Caco-2 (cell line): ENCODE measurements around the gene STT3B. TPM values are rescaled to one million over a fixed set of nuclear protein-coding genes. Genes with fewer than 3 reads are reported as not detected.

Experiments
- BruUV-seq: library from RNA; stranded (reverse); fragments of 400-500 nt; replicated peaks from 2 replicates; lab custom pipeline; 2021; lab: Mats Ljungman, UMichigan
- CTCF ChIA-PET: fragments of 300-600 bp; sonication (Branson Sonifier 250); formaldehyde crosslinking; loops from one replicate; lab custom pipeline; 2022; ENCODE audit warnings: antibody characterized with exemption; lab: Charles Lee
- POLR2A ChIA-PET: fragments of 300-600 bp; sonication (Branson Sonifier 250); formaldehyde crosslinking; loops from one replicate; lab custom pipeline; 2022; ENCODE audit warnings: antibody characterized with exemption; lab: Charles Lee
- DNase-seq, 2 experiments: peaks; one replicate each; pipeline versions ENCODE4 v3.0.0 to v3.0.0-alpha.2; 2020 to 2022
- H3K27me3 ChIP-seq: replicated peaks from 2 replicates; pipeline ENCODE4 v1.6.0; 2011; ENCODE audit warnings: low read length; ENCODE audit not compliant: control insufficient read depth, insufficient read depth
- H3K36me3 ChIP-seq: 2 replicates; pipeline ENCODE4 v1.5.1; 2011; ENCODE audit warnings: low read length; ENCODE audit not compliant: control insufficient read depth, insufficient read depth
- H3K4me1 ChIP-seq: fragments of 250-450 bp; sonication (Bioruptor Pico); 2 replicates; pipeline ENCODE4 v1.5.1; 2020; ENCODE audit warnings: mild to moderate bottlenecking
- H3K4me3 ChIP-seq: 2 replicates; pipeline ENCODE4 v1.5.1; 2011; ENCODE audit warnings: low read depth, mild to moderate bottlenecking, control low read depth, low read length
- H3K9me3 ChIP-seq: fragments of 250-450 bp; sonication (Bioruptor Pico); 2 replicates; pipeline ENCODE4 v1.5.1; 2020; ENCODE audit warnings: mild to moderate bottlenecking, moderate library complexity
- H3K27ac Mint-ChIP-seq: one replicate; pipeline ENCODE4 v1.8.0; 2022; ENCODE audit warnings: mixed read lengths; ENCODE audit not compliant: unreplicated experiment
- H3K27me3 Mint-ChIP-seq: one replicate; pipeline ENCODE4 v1.8.0; 2022; ENCODE audit warnings: mixed read lengths; ENCODE audit not compliant: insufficient read depth, unreplicated experiment
- H3K36me3 Mint-ChIP-seq: one replicate; pipeline ENCODE4 v1.8.0; 2022; ENCODE audit warnings: mild to moderate bottlenecking, mixed read lengths; ENCODE audit not compliant: insufficient read depth, unreplicated experiment
- H3K4me1 Mint-ChIP-seq: one replicate; pipeline ENCODE4 v1.8.0; 2022; ENCODE audit warnings: low read depth, mixed read lengths; ENCODE audit not compliant: unreplicated experiment
- H3K4me3 Mint-ChIP-seq: one replicate; pipeline ENCODE4 v1.8.0; 2022; ENCODE audit warnings: mild to moderate bottlenecking, moderate library complexity, mixed read lengths; ENCODE audit not compliant: unreplicated experiment
- H3K9me3 Mint-ChIP-seq: one replicate; pipeline ENCODE4 v1.8.0; 2022; ENCODE audit warnings: mixed read lengths; ENCODE audit not compliant: unreplicated experiment
- intact Hi-C: fragments of 100-400 bp; cut with micrococcal nuclease; formaldehyde crosslinking; loops from one replicate; pipeline ENCODE4 v1.10.0; 2022; ENCODE audit not compliant: unreplicated experiment
- total RNA-seq: library from RNA; stranded (reverse); gene quantifications from 2 replicates; pipeline ENCODE4 v1.2.3, GENCODE V29; 2022
- TF ChIP-seq, protein P1 (sequence below), 2 experiments: fragments of 200-600 bp in 1 of 2; IDR thresholded peaks; 1 replicate in 1 of 2; 2 replicates in 1 of 2; pipeline versions ENCODE4 v1.5.1 to v1.8.0; 2011 to 2022; ENCODE audit warnings: antibody characterized with exemption in 1 of 2, control low read depth in 1 of 2, inconsistent platforms in 1 of 2, low read depth in 1 of 2, low read length in 1 of 2, mild to moderate bottlenecking in 1 of 2, moderate library complexity in 1 of 2; ENCODE audit not compliant: insufficient read depth in 1 of 2, severe bottlenecking in 1 of 2, unreplicated experiment in 1 of 2

STT3B gene
- total RNA-seq, 1 experiment from 2014 or later = 162 TPM

DNA sequence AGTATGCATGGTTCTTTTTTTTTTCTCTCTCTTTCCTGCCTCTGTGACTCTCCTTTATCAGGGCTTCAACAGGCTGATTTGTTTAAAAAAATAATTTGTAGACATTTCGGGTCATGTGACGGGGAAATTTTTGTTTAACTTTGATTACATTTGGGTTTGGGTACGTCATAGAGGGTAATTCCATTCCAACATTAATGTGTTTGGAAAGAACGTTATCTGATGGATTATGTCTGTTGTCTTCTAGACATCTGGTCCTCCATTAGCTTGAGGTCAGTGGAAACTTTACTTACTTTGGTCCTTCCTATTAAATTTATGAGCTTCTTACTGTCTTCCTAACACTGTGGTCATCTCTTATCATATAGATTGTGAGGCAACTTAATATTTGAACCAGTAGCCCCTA is 80.9 kb downstream of the STT3B start:
- no TSS peak for BruUV-seq
- POLR2A ChIA-PET = interaction anchor here (1.1 kb wide), 1 partner anchor 81 kb away, joined by 3 read pairs; the partner anchor contains the start of gene STT3B
- Mint-ChIP-seq H3K4me1 (peaks cover 21% of the 10 kb centered on the region), H3K9me3 (no peaks in the 10 kb centered on the region), H3K4me3 (no peak overlapping the region), H3K27me3 (no peaks in the 10 kb centered on the region), H3K27ac (no peak overlapping the region), H3K36me3 (peaks cover 18% of the 10 kb centered on the region)
- H3K27me3 ChIP-seq = no peaks in the 10 kb centered on the region
- peaks cover 6% of the 10 kb centered on the region; the same call in 1 of the 2 replicates for H3K4me1 ChIP-seq
- TF ChIP-seq, protein P1, sequence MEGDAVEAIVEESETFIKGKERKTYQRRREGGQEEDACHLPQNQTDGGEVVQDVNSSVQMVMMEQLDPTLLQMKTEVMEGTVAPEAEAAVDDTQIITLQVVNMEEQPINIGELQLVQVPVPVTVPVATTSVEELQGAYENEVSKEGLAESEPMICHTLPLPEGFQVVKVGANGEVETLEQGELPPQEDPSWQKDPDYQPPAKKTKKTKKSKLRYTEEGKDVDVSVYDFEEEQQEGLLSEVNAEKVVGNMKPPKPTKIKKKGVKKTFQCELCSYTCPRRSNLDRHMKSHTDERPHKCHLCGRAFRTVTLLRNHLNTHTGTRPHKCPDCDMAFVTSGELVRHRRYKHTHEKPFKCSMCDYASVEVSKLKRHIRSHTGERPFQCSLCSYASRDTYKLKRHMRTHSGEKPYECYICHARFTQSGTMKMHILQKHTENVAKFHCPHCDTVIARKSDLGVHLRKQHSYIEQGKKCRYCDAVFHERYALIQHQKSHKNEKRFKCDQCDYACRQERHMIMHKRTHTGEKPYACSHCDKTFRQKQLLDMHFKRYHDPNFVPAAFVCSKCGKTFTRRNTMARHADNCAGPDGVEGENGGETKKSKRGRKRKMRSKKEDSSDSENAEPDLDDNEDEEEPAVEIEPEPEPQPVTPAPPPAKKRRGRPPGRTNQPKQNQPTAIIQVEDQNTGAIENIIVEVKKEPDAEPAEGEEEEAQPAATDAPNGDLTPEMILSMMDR (IDR thresholded peaks at IDR 0.05; ENCODE audit: insufficient read depth in 1 of 2, low read depth in 1 of 2, low read length in 1 of 2, severe bottlenecking in 1 of 2, unreplicated experiment in 1 of 2) = no peak
- intact Hi-C loops = no loop called here
- H3K9me3 ChIP-seq = no peaks in the 10 kb centered on the region
- no peak for DNase-seq
- H3K36me3 ChIP-seq = no peaks in the 10 kb centered on the region
- H3K4me3 ChIP-seq = no peak overlapping the region
- CTCF ChIA-PET = no interaction called here

DNA sequence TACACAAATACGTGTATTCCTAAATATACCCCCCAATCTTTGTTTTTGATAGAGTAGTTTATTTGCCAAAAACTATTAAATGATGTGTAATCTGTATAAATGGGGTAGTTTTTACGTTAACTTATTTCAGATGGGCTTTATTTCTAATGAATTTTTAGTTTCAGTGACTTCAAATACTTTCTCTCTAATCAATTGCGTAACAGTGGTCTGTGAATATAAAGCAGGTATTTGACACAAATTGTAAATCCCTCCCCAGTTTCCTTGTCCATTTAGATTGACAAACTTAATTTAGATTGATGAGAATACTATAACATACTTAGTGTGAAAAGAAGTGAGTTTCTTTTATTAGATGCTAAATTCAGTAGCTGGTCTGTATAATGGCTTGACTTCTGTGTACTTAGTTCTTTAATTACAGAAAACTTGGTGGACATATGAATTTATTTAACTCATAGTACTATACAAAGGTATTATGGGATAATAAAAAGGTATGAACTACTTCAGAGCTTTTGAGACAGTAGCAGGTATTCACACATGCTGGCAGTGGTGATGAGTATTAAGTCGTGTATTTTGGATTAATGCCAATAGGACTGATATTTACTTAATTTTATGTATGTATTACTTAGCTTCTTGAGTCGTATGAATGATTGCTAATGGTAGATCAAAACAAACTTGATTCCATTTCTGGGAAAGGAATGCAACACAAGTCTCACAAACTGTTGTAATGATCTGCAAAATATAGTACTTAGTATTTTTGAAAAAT is 81.6 kb downstream of the STT3B start:
- Histone ChIP-seq H3K9me3 (no peaks in the 10 kb centered on the region), H3K4me3 (no peak overlapping the region), H3K27me3 (no peaks in the 10 kb centered on the region), H3K36me3 (no peaks in the 10 kb centered on the region), H3K4me1 (peaks cover 6% of the 10 kb centered on the region; the same call in 1 of the 2 replicates)
- TF ChIP-seq, protein P1 (IDR thresholded peaks at IDR 0.05; ENCODE audit: insufficient read depth in 1 of 2, low read depth in 1 of 2, low read length in 1 of 2, severe bottlenecking in 1 of 2, unreplicated experiment in 1 of 2) = no peak
- ChIA-PET POLR2A (no interaction called here), CTCF (no interaction called here)
- H3K27me3 Mint-ChIP-seq = no peaks in the 10 kb centered on the region
- H3K4me1 Mint-ChIP-seq = peaks cover 21% of the 10 kb centered on the region
- no peak overlapping the region for H3K27ac Mint-ChIP-seq
- no peak overlapping the region for H3K4me3 Mint-ChIP-seq
- peaks cover 21% of the 10 kb centered on the region for H3K36me3 Mint-ChIP-seq
- no peak for DNase-seq
- intact Hi-C loops = no loop called here
- no peaks in the 10 kb centered on the region for H3K9me3 Mint-ChIP-seq
- BruUV-seq = no TSS peak

DNA sequence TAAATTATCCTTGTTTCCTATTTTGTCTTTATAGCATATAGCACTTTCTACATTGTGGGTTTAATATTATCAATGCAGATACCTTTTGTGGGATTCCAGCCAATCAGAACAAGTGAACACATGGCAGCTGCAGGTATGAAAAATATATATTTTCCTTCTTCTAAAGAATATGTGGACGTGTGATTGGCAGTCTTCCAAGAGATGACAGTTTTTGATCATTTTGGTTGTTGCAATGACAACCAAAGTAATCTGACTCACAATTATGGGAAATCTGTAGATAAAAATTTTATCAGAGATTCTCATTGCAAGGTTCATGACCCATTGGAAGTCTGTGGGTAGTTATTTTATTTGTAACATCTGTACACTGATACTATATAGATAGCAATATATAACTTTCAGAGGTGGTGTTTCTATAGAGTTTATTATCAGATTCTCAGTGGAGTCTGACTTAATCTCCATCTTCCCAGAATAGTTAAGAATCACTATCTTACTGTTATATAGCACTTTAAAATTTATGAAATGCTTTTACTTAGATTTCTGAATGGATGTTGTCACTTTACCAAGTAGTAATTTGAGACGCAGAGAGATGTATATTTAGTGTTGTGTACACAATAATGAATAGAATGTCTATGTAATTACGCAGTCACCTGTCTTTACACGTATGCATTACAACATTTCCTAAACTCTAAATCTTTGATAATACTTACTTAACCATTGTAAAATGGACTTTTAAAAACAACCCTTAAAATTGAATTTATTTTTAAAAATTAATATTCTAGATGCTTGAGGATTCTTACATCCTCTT is 82.5 kb downstream of the STT3B start:
- POLR2A ChIA-PET = no interaction called here
- H3K27me3 Mint-ChIP-seq = no peaks in the 10 kb centered on the region
- peaks cover 27% of the 10 kb centered on the region for H3K36me3 Mint-ChIP-seq
- H3K4me1 Mint-ChIP-seq = peaks cover 21% of the 10 kb centered on the region
- intact Hi-C loops = no loop called here
- H3K4me1 ChIP-seq = peaks cover 6% of the 10 kb centered on the region; the same call in 1 of the 2 replicates
- no TSS peak for BruUV-seq
- H3K4me3 ChIP-seq = no peak overlapping the region
- H3K27ac Mint-ChIP-seq = no peak overlapping the region
- H3K4me3 Mint-ChIP-seq = no peak overlapping the region
- CTCF ChIA-PET = no interaction called here
- no peaks in the 10 kb centered on the region for H3K27me3 ChIP-seq
- H3K9me3 Mint-ChIP-seq = no peaks in the 10 kb centered on the region
- TF ChIP-seq, protein P1 (IDR thresholded peaks at IDR 0.05; ENCODE audit: insufficient read depth in 1 of 2, low read depth in 1 of 2, low read length in 1 of 2, severe bottlenecking in 1 of 2, unreplicated experiment in 1 of 2) = no peak
- H3K9me3 ChIP-seq = no peaks in the 10 kb centered on the region
- no peaks in the 10 kb centered on the region for H3K36me3 ChIP-seq
- no peak for DNase-seq
